HCT116 (cell line): ENCODE measurements around the gene SAMD4B. TPM values are rescaled to one million over a fixed set of nuclear protein-coding genes. Genes with fewer than 3 reads are reported as not detected.

Experiments used
- ATAC-seq: fragments of 200-7000 bp; cut with Tn5 transposase; 2 replicates; pipeline ENCODE4 v1.9.1; 2020; ENCODE audit warnings: mild to moderate bottlenecking, moderate library complexity
- BruUV-seq: library from RNA; stranded (reverse); fragments of 400-500 nt; replicated peaks from 2 replicates; lab custom pipeline; 2021; lab: Mats Ljungman, UMichigan
- CTCF ChIA-PET: fragments of 300-600 bp; sonication (Branson Sonifier 250); formaldehyde crosslinking; loops from one replicate; lab custom pipeline; 2021; ENCODE audit warnings: antibody characterized with exemption; lab: Charles Lee
- POLR2A ChIA-PET: fragments of 300-600, 350-600 bp; sonication (Branson Sonifier 250); formaldehyde crosslinking; loops from one replicate; lab custom pipeline; 2021; ENCODE audit warnings: antibody characterized with exemption; lab: Charles Lee
- RAD21 ChIA-PET, 2 experiments: fragments of 300-600 bp; sonication (Branson Sonifier 250); formaldehyde crosslinking; loops; one replicate each; lab custom pipeline; 2023; ENCODE audit warnings: low total read pairs in 2 of 2; ENCODE audit not compliant: uncharacterized antibody in 2 of 2, unreplicated experiment in 2 of 2, low non-redundant PET in 1 of 2; lab: Charles Lee
- DNase-seq: peaks from one replicate; pipeline ENCODE4 v3.0.0-alpha.2; 2010; ENCODE audit warnings: low read depth, low spot score
- H2AFZ ChIP-seq: fragments of 200-600 bp; shearing (Covaris generic), sonication (generic); 2 replicates; pipeline ENCODE4 v1.6.1; 2017; ENCODE audit warnings: low read depth, mixed run types, mixed read lengths, antibody characterized with exemption, low read length; ENCODE audit not compliant: poor library complexity, severe bottlenecking
- H3K27ac ChIP-seq: 2 replicates; pipeline ENCODE4 v1.5.1; 2012; ENCODE audit warnings: low read depth, low read length
- H3K27me3 ChIP-seq: fragments of 200-600 bp; sonication (generic); 2 replicates; pipeline ENCODE4 v1.6.1; 2016; ENCODE audit warnings: mixed run types, low read length, mixed read lengths; ENCODE audit not compliant: insufficient read depth
- H3K36me3 ChIP-seq, 2 experiments: fragments of 200-500 bp in 1 of 2; fragments of 200-600 bp in 1 of 2; sonication (Bioruptor generic) in 1 of 2; sonication (generic) in 1 of 2; 2 replicates each; pipeline versions ENCODE4 v1.5.1 to v1.6.1; 2014 to 2016; ENCODE audit warnings: low read length in 2 of 2, inconsistent platforms in 1 of 2, mixed read lengths in 1 of 2, mixed run types in 1 of 2; ENCODE audit not compliant: insufficient read depth in 2 of 2, control insufficient read depth in 1 of 2
- H3K4me1 ChIP-seq, 2 experiments: fragments of 200-600 bp in 1 of 2; sonication (generic) in 1 of 2; 2 replicates each; pipeline versions ENCODE4 v1.5.1 to v1.6.1; 2012 to 2017; ENCODE audit warnings: low read length in 2 of 2, inconsistent platforms in 1 of 2, mild to moderate bottlenecking in 1 of 2, mixed read lengths in 1 of 2, mixed run types in 1 of 2, moderate library complexity in 1 of 2; ENCODE audit not compliant: insufficient read depth in 2 of 2, control insufficient read depth in 1 of 2
- H3K4me2 ChIP-seq: fragments of 200-600 bp; sonication (generic); 2 replicates; pipeline ENCODE4 v1.6.1; 2017; ENCODE audit warnings: mixed run types, low read length, mixed read lengths
- H3K4me3 ChIP-seq, 2 experiments: fragments of 200-600 bp in 1 of 2; sonication (generic) in 1 of 2; replicated peaks in 1 of 2; 2 replicates each; pipeline ENCODE4 v1.5.1; 2011 to 2016; ENCODE audit warnings: low read length in 2 of 2, control low read depth in 1 of 2, low read depth in 1 of 2, mild to moderate bottlenecking in 1 of 2, mixed read lengths in 1 of 2, mixed run types in 1 of 2
- H3K79me2 ChIP-seq: fragments of 200-600 bp; sonication (generic); 2 replicates; pipeline ENCODE4 v1.6.1; 2017; ENCODE audit warnings: mild to moderate bottlenecking, mixed run types, low read length, moderate library complexity, mixed read lengths; ENCODE audit not compliant: insufficient read depth
- H3K9ac ChIP-seq: fragments of 200-600 bp; sonication (generic); 2 replicates; pipeline ENCODE4 v1.6.1; 2016; ENCODE audit warnings: low read length, mixed read lengths
- H3K9me2 ChIP-seq: fragments of 200-600 bp; sonication (generic), shearing (Covaris generic); 2 replicates; pipeline ENCODE4 v1.6.1; 2017; ENCODE audit warnings: mixed run types, mild to moderate bottlenecking, moderate library complexity; ENCODE audit not compliant: insufficient read depth
- H3K9me3 ChIP-seq, 2 experiments: fragments of 200-500 bp in 1 of 2; fragments of 200-600 bp in 1 of 2; sonication (Bioruptor generic) in 1 of 2; sonication (generic) in 1 of 2; 2 replicates each; pipeline ENCODE4 v1.6.1; 2014 to 2017; ENCODE audit warnings: low read length in 2 of 2, mixed read lengths in 2 of 2, inconsistent platforms in 1 of 2, low read depth in 1 of 2, mild to moderate bottlenecking in 1 of 2, mixed run types in 1 of 2, moderate library complexity in 1 of 2; ENCODE audit not compliant: control insufficient read depth in 1 of 2, insufficient read depth in 1 of 2
- H4K20me1 ChIP-seq: fragments of 200-600 bp; sonication (generic), shearing (Covaris generic); 2 replicates; pipeline ENCODE4 v1.6.1; 2017; ENCODE audit warnings: mixed run types, mild to moderate bottlenecking, moderate library complexity; ENCODE audit not compliant: insufficient read depth
- CBX3 ChIP-seq: IDR thresholded peaks from 2 replicates; pipeline ENCODE4 v1.6.1; 2012; ENCODE audit warnings: low read depth
- CEBPB ChIP-seq: IDR thresholded peaks from 2 replicates; pipeline ENCODE4 v1.6.1; 2012; ENCODE audit warnings: low read depth
- EGR1 ChIP-seq: IDR thresholded peaks from 2 replicates; pipeline ENCODE4 v1.6.1; 2012; ENCODE audit warnings: low read depth
- ELF1 ChIP-seq: IDR thresholded peaks from 2 replicates; pipeline ENCODE4 v1.6.1; 2012; ENCODE audit warnings: low read depth, borderline replicate concordance
- EZH2phosphoT487 ChIP-seq: fragments of 200-600 bp; IDR thresholded peaks from 2 replicates; pipeline ENCODE4 v1.6.1; 2018; ENCODE audit warnings: antibody characterized with exemption, borderline replicate concordance
- FOSL1 ChIP-seq: IDR thresholded peaks from 2 replicates; pipeline ENCODE4 v1.6.1; 2012; ENCODE audit warnings: low read depth
- POLR2A ChIP-seq: IDR thresholded peaks from 2 replicates; pipeline ENCODE4 v1.7.0; 2011; ENCODE audit warnings: borderline replicate concordance; ENCODE audit not compliant: insufficient read depth, insufficient read length; ENCODE audit errors: extremely low read depth
- POLR2AphosphoS5 ChIP-seq: IDR thresholded peaks from 2 replicates; pipeline ENCODE4 v1.6.1; 2011; ENCODE audit warnings: mild to moderate bottlenecking, low read depth, low read length, moderate library complexity
- RAD21 ChIP-seq: IDR thresholded peaks from 2 replicates; pipeline ENCODE4 v1.6.1; 2012; ENCODE audit warnings: low read depth, mild to moderate bottlenecking
- SP1 ChIP-seq: IDR thresholded peaks from 2 replicates; pipeline ENCODE4 v1.6.1; 2012; ENCODE audit warnings: low read depth
- SRF ChIP-seq: IDR thresholded peaks from 2 replicates; pipeline ENCODE4 v1.6.1; 2012; ENCODE audit warnings: low read depth
- YY1 ChIP-seq: IDR thresholded peaks from 2 replicates; pipeline ENCODE4 v1.6.1; 2011; ENCODE audit warnings: low read length, low read depth, moderate library complexity, mild to moderate bottlenecking; ENCODE audit not compliant: insufficient replicate concordance; ENCODE audit errors: extremely low read depth
- ZNF274 ChIP-seq: fragments of 200-500 bp; sonication (Bioruptor generic); IDR thresholded peaks from 2 replicates; pipeline ENCODE4 v1.6.1; 2014; ENCODE audit warnings: mild to moderate bottlenecking, low read depth, low read length, inconsistent platforms
- intact Hi-C: fragments of 100-400 bp; cut with micrococcal nuclease; formaldehyde crosslinking; loops from 2 replicates; pipeline ENCODE4 v1.10.0; 2022
- total RNA-seq: library from RNA; stranded (reverse); gene quantifications from one replicate; pipeline ENCODE4 v1.2.1, GENCODE V29; 2021; ENCODE audit not compliant: unreplicated experiment
- TF ChIP-seq, protein P1 (sequence below): IDR thresholded peaks from 2 replicates; pipeline ENCODE4 v1.6.1; 2012; ENCODE audit warnings: low read depth
- TF ChIP-seq, protein P2 (sequence below): IDR thresholded peaks from 2 replicates; pipeline ENCODE4 v1.6.1; 2011; ENCODE audit warnings: mild to moderate bottlenecking, low read length, moderate library complexity; ENCODE audit not compliant: insufficient replicate concordance; ENCODE audit errors: extremely low read depth

Gene SAMD4B
- total RNA-seq, 1 experiment from 2014 or later, result 127 TPM

DNA sequence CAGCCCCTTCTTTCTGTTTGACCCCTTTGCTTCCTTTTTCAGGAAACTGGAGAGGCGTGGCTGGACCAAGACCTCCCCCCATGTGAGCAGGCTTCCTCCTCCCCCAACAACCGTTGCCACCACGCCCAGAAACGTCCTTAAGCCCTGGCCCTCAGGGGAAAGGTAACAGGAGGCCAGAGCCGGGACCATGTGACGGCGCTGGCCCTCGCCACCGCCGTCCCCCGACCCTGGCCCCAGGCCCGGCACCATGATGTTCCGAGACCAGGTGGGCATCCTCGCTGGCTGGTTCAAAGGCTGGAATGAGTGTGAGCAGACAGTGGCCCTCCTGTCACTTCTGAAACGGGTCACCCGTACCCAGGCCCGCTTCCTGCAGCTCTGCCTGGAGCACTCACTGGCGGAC lies 14.4 kb downstream of the SAMD4B start (continued):
- TF ChIP-seq YY1, result no peak
- no peak for TF ChIP-seq CBX3
- TF ChIP-seq CEBPB, result no peak
- TF ChIP-seq FOSL1, result no peak
- no peak for TF ChIP-seq POLR2A
- TF ChIP-seq, protein P1, sequence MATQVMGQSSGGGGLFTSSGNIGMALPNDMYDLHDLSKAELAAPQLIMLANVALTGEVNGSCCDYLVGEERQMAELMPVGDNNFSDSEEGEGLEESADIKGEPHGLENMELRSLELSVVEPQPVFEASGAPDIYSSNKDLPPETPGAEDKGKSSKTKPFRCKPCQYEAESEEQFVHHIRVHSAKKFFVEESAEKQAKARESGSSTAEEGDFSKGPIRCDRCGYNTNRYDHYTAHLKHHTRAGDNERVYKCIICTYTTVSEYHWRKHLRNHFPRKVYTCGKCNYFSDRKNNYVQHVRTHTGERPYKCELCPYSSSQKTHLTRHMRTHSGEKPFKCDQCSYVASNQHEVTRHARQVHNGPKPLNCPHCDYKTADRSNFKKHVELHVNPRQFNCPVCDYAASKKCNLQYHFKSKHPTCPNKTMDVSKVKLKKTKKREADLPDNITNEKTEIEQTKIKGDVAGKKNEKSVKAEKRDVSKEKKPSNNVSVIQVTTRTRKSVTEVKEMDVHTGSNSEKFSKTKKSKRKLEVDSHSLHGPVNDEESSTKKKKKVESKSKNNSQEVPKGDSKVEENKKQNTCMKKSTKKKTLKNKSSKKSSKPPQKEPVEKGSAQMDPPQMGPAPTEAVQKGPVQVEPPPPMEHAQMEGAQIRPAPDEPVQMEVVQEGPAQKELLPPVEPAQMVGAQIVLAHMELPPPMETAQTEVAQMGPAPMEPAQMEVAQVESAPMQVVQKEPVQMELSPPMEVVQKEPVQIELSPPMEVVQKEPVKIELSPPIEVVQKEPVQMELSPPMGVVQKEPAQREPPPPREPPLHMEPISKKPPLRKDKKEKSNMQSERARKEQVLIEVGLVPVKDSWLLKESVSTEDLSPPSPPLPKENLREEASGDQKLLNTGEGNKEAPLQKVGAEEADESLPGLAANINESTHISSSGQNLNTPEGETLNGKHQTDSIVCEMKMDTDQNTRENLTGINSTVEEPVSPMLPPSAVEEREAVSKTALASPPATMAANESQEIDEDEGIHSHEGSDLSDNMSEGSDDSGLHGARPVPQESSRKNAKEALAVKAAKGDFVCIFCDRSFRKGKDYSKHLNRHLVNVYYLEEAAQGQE, result no peak

DNA sequence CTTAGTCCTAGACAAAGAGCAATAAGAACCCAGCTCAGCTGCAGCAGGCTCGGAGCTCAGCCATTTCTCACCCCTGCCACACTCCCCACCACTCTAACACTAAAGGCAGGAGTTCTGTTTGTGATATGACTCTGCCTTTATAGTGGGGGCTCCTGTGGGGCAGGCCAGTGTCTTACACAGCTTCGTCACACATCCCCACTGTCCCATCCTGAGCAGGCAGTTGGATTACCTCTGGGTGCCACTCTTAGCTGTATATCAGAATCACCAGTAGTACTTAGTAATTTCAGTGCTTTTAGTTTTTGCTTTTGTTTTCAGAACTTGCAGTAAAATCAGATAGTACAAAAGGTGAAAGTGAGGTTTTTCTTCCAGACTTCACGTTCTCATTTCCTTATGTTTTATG lies 16.8 kb downstream of the SAMD4B start:
- ChIA-PET POLR2A (interaction anchor here (1.0 kb wide), 1 partner anchor 17 kb away, joined by 3 read pairs; the partner anchor contains the start of gene SAMD4B), RAD21 (no interaction called here), CTCF (no interaction called here)
- H3K9ac ChIP-seq, result no peak overlapping the region
- no peaks in the 10 kb centered on the region for H3K27me3 ChIP-seq
- H3K4me3 ChIP-seq, result no peak overlapping the region
- intact Hi-C loops, result no loop called here
- TF ChIP-seq FOSL1 (no peak), YY1 (no peak), CBX3 (no peak), SP1 (no peak), EZH2phosphoT487 (no peak), ZNF274 (no peak), POLR2AphosphoS5 (no peak), POLR2A (no peak), SRF (no peak), ELF1 (no peak), EGR1 (no peak), RAD21 (no peak)
- TF ChIP-seq, protein P1, result no peak
- TF ChIP-seq, protein P2, sequence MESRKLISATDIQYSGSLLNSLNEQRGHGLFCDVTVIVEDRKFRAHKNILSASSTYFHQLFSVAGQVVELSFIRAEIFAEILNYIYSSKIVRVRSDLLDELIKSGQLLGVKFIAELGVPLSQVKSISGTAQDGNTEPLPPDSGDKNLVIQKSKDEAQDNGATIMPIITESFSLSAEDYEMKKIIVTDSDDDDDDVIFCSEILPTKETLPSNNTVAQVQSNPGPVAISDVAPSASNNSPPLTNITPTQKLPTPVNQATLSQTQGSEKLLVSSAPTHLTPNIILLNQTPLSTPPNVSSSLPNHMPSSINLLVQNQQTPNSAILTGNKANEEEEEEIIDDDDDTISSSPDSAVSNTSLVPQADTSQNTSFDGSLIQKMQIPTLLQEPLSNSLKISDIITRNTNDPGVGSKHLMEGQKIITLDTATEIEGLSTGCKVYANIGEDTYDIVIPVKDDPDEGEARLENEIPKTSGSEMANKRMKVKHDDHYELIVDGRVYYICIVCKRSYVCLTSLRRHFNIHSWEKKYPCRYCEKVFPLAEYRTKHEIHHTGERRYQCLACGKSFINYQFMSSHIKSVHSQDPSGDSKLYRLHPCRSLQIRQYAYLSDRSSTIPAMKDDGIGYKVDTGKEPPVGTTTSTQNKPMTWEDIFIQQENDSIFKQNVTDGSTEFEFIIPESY, result no peak
- H3K4me2 ChIP-seq, result no peak overlapping the region
- no peak overlapping the region for H2AFZ ChIP-seq
- ATAC-seq (no peak), DNase-seq (no peak)
- no peak overlapping the region for H3K27ac ChIP-seq
- H3K36me3 ChIP-seq, result peaks cover 35 to 69% of the 10 kb centered on the region in 2 experiments; a peak in 3 of 4 replicates
- H3K79me2 ChIP-seq, result peaks cover 7% of the 10 kb centered on the region; the same call in 1 of the 2 replicates
- H3K9me2 ChIP-seq, result no peaks in the 10 kb centered on the region
- H4K20me1 ChIP-seq, result no peaks in the 10 kb centered on the region
- no peaks in the 10 kb centered on the region for H3K9me3 ChIP-seq
- no TSS peak for BruUV-seq
- H3K4me1 ChIP-seq, result peaks cover 0 to 11% of the 10 kb centered on the region in 2 experiments; a peak in 2 of 4 replicates
